Measurements from ENCODE around the gene SPRED2.

Gene SPRED2

GRCh38 chr2:65458999-65459398, 26.6 kb upstream of the SPRED2 start:
- TF ChIP-seq ARNTL (CRISPR knock-in tag; IDR thresholded peaks at IDR 0.05; ENCODE audit: borderline replicate concordance, low read depth) (no peak), GLIS3 (CRISPR knock-in tag; IDR thresholded peaks at IDR 0.05) (no peak), ZNF70 (CRISPR knock-in tag; IDR thresholded peaks at IDR 0.05) (no peak), CSRNP3 (CRISPR knock-in tag; IDR thresholded peaks at IDR 0.05) (no peak), POU6F1 (CRISPR knock-in tag; IDR thresholded peaks at IDR 0.05; ENCODE audit: borderline replicate concordance, low read depth) (no peak), RARB (CRISPR knock-in tag; IDR thresholded peaks at IDR 0.05) (no peak), BACH2 (CRISPR knock-in tag; IDR thresholded peaks at IDR 0.05; ENCODE audit: borderline replicate concordance) (no peak), ZC3H10 (CRISPR knock-in tag; IDR thresholded peaks at IDR 0.05) (no peak), ZFP30 (CRISPR knock-in tag; IDR thresholded peaks at IDR 0.05) (no peak), ZNF565 (CRISPR knock-in tag; conservative IDR thresholded peaks at IDR 0.05; ENCODE audit: low read depth) (no peak), TOX (CRISPR knock-in tag; IDR thresholded peaks at IDR 0.05; ENCODE audit: borderline replicate concordance) (no peak)
- ATAC-seq, result peak; percentile 28; the same call in 2 of the 3 replicates

- no peak for ATAC-seq
- TF ChIP-seq ZFP30 (CRISPR knock-in tag; IDR thresholded peaks at IDR 0.05), result no peak
- no peak for TF ChIP-seq CREB5 (CRISPR knock-in tag; IDR thresholded peaks at IDR 0.05; ENCODE audit: low read depth)
- TF ChIP-seq TOX (CRISPR knock-in tag; IDR thresholded peaks at IDR 0.05; ENCODE audit: borderline replicate concordance), result no peak
- no peak for TF ChIP-seq OSR1 (CRISPR knock-in tag; IDR thresholded peaks at IDR 0.05)
- TF ChIP-seq ZNF70 (CRISPR knock-in tag; IDR thresholded peaks at IDR 0.05), result no peak
- TF ChIP-seq ZNF565 (CRISPR knock-in tag; conservative IDR thresholded peaks at IDR 0.05; ENCODE audit: low read depth), result no peak
- no peak for TF ChIP-seq TSHZ2 (CRISPR knock-in tag; IDR thresholded peaks at IDR 0.05)
- no peak for TF ChIP-seq ZNF8 (CRISPR knock-in tag; IDR thresholded peaks at IDR 0.05)
- TF ChIP-seq PPARA (CRISPR knock-in tag; IDR thresholded peaks at IDR 0.05; ENCODE audit: borderline replicate concordance), result no peak
- no peak for TF ChIP-seq BACH2 (CRISPR knock-in tag; IDR thresholded peaks at IDR 0.05; ENCODE audit: borderline replicate concordance)
- no peak for TF ChIP-seq ARNTL (CRISPR knock-in tag; IDR thresholded peaks at IDR 0.05; ENCODE audit: borderline replicate concordance, low read depth)
- no peak for TF ChIP-seq RARB (CRISPR knock-in tag; IDR thresholded peaks at IDR 0.05)
Observed at GRCh38 chr2:65456886-65457285, 24.5 kb upstream of the SPRED2 start.

GRCh38 chr2:65456064-65456463, 23.7 kb upstream of the SPRED2 start:
- ATAC-seq, result peak; percentile 66; the same call in 2 of the 3 replicates
- TF ChIP-seq ZNF70 (CRISPR knock-in tag; IDR thresholded peaks at IDR 0.05), result no peak

- TF ChIP-seq TOX (CRISPR knock-in tag; IDR thresholded peaks at IDR 0.05; ENCODE audit: borderline replicate concordance) (no peak), ISL1 (CRISPR knock-in tag; IDR thresholded peaks at IDR 0.05) (0 out of 2 replicates have a peak, but pooled peaks have one; percentile 33), GLIS3 (CRISPR knock-in tag; IDR thresholded peaks at IDR 0.05) (no peak)
- no peak for ATAC-seq
Observed at GRCh38 chr2:65453916-65454315, 21.5 kb upstream of the SPRED2 start.

- no peak for ATAC-seq
- TF ChIP-seq ZC3H10 (CRISPR knock-in tag; IDR thresholded peaks at IDR 0.05) (no peak), ESRRG (CRISPR knock-in tag; IDR thresholded peaks at IDR 0.05) (no peak), BACH2 (CRISPR knock-in tag; IDR thresholded peaks at IDR 0.05; ENCODE audit: borderline replicate concordance) (no peak), ISL1 (CRISPR knock-in tag; IDR thresholded peaks at IDR 0.05) (no peak), OSR1 (CRISPR knock-in tag; IDR thresholded peaks at IDR 0.05) (no peak), ZFP3 (CRISPR knock-in tag; IDR thresholded peaks at IDR 0.05) (no peak), CSDC2 (CRISPR knock-in tag; IDR thresholded peaks at IDR 0.05) (no peak), CSRNP3 (CRISPR knock-in tag; IDR thresholded peaks at IDR 0.05) (no peak), ZFP30 (CRISPR knock-in tag; IDR thresholded peaks at IDR 0.05) (no peak), POU6F1 (CRISPR knock-in tag; IDR thresholded peaks at IDR 0.05; ENCODE audit: borderline replicate concordance, low read depth) (no peak)
Observed at GRCh38 chr2:65452150-65452895, 19.9 kb upstream of the SPRED2 start.

All from SK-N-SH treated with all-trans-retinoic acid at 6 μM for 48 hours (cell line).